HepG2 (cell line): Measurements from ENCODE around the gene ZNF638.

Source experiments
- CEBPB ChIP-seq: IDR thresholded peaks from 2 replicates; pipeline ENCODE4 v1.6.1; 2011; ENCODE audit warnings: low read depth, low read length, improper control_type of control experiment, borderline replicate concordance
- EZH2 ChIP-seq: conservative IDR thresholded peaks from 2 replicates; pipeline ENCODE4 v1.6.1; 2012; ENCODE audit warnings: mild to moderate bottlenecking, low read depth, low read length, moderate library complexity
- HMG20A ChIP-seq: IDR thresholded peaks from 2 replicates; pipeline ENCODE4 v1.6.1; 2016; ENCODE audit warnings: borderline replicate concordance
- KAT8 ChIP-seq: IDR thresholded peaks from 2 replicates; pipeline ENCODE4 v1.6.1; 2016; ENCODE audit warnings: missing genetic modification reagents, missing compliant biosample characterization
- REPIN1 ChIP-seq: sonication (generic); formaldehyde crosslinking; IDR thresholded peaks from 2 replicates; pipeline ENCODE4 v1.8.0; 2022; ENCODE audit warnings: missing genetic modification reagents, low read depth, mild to moderate bottlenecking, borderline replicate concordance
- RFX5 ChIP-seq: IDR thresholded peaks from 2 replicates; pipeline ENCODE4 v1.6.1; 2011; ENCODE audit warnings: low read depth, low read length, improper control_type of control experiment
- SIN3A ChIP-seq: IDR thresholded peaks from 2 replicates; pipeline ENCODE4 v1.6.1; 2011; ENCODE audit warnings: low read depth, mild to moderate bottlenecking, control low read depth, low read length, borderline replicate concordance
- ZNF776 ChIP-seq: sonication (generic); formaldehyde crosslinking; IDR thresholded peaks from 2 replicates; pipeline ENCODE4 v1.4.0; 2020; ENCODE audit warnings: mild to moderate bottlenecking, missing genetic modification reagents
- TF ChIP-seq, protein P1 (sequence below): sonication (generic); formaldehyde crosslinking; IDR thresholded peaks from 2 replicates; pipeline ENCODE4 v1.5.0; 2020; ENCODE audit warnings: mild to moderate bottlenecking, missing genetic modification reagents, moderate library complexity
- TF ChIP-seq, protein P2 (sequence below): IDR thresholded peaks from 2 replicates; pipeline ENCODE4 v1.6.1; 2012; ENCODE audit warnings: inconsistent platforms

DNA sequence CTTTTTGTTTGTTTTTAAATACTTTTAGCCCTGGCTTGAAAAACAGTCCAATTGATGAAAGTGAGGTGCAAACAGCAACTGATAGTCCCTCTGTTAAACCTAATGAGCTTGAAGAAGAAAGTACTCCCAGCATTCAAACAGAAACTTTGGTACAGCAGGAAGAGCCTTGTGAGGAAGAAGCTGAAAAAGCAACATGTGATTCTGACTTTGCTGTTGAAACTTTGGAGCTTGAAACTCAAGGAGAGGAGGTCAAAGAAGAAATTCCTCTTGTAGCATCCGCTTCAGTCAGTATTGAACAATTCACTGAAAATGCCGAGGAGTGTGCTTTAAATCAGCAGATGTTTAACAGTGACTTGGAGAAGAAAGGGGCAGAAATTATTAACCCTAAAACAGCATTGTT, 91.2 kb downstream of the ZNF638 start:
- TF ChIP-seq SIN3A (no peak), EZH2 (no peak), RFX5 (no peak), HMG20A (CRISPR knock-in tag) (no peak), REPIN1 (CRISPR knock-in tag) (no peak), KAT8 (CRISPR knock-in tag) (no peak), ZNF776 (CRISPR knock-in tag) (no peak), CEBPB (no peak)
- TF ChIP-seq, protein P1, sequence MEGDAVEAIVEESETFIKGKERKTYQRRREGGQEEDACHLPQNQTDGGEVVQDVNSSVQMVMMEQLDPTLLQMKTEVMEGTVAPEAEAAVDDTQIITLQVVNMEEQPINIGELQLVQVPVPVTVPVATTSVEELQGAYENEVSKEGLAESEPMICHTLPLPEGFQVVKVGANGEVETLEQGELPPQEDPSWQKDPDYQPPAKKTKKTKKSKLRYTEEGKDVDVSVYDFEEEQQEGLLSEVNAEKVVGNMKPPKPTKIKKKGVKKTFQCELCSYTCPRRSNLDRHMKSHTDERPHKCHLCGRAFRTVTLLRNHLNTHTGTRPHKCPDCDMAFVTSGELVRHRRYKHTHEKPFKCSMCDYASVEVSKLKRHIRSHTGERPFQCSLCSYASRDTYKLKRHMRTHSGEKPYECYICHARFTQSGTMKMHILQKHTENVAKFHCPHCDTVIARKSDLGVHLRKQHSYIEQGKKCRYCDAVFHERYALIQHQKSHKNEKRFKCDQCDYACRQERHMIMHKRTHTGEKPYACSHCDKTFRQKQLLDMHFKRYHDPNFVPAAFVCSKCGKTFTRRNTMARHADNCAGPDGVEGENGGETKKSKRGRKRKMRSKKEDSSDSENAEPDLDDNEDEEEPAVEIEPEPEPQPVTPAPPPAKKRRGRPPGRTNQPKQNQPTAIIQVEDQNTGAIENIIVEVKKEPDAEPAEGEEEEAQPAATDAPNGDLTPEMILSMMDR (CRISPR knock-in tag), result no peak
- TF ChIP-seq, protein P2, sequence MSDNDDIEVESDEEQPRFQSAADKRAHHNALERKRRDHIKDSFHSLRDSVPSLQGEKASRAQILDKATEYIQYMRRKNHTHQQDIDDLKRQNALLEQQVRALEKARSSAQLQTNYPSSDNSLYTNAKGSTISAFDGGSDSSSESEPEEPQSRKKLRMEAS, result no peak
